ENCODE measurements around the gene SORL1.

Gene SORL1

GRCh38 chr11:121681550-121682268 lies 229.6 kb downstream of the SORL1 start:
- H3K4me2 ChIP-seq (ENCODE audit: low read depth, low read length, poor library complexity, severe bottlenecking) = no peak overlapping the region
- TF ChIP-seq EZH2phosphoT487 (IDR thresholded peaks at IDR 0.05; ENCODE audit: borderline replicate concordance) (no peak), CTCF (conservative IDR thresholded peaks at IDR 0.05; ENCODE audit: low read length) (no peak)
- H3K9me2 ChIP-seq (replicated peaks; ENCODE audit: low read depth, low read length) = no peaks in the 10 kb centered on the region
- H3F3A ChIP-seq (ENCODE audit: low read depth) = no peaks in the 10 kb centered on the region
- H3K4me3 ChIP-seq (ENCODE audit: low read length, poor library complexity, severe bottlenecking) = no peak overlapping the region
- no peaks in the 10 kb centered on the region for H3K4me1 ChIP-seq (ENCODE audit: insufficient read depth, low read length, poor library complexity, severe bottlenecking)
- no peak overlapping the region for H2AFZ ChIP-seq (ENCODE audit: low read length)
- no peaks in the 10 kb centered on the region for H3K36me3 ChIP-seq (ENCODE audit: insufficient read depth, low read length)
- no peaks in the 10 kb centered on the region for H3K9me3 ChIP-seq (ENCODE audit: insufficient read depth, low read depth, low read length)
- H3K9ac ChIP-seq (ENCODE audit: low read depth, low read length, poor library complexity, severe bottlenecking) = no peak overlapping the region
- no peaks in the 10 kb centered on the region for H3K27me3 ChIP-seq (ENCODE audit: insufficient read depth, low read length, poor library complexity, severe bottlenecking)
- no peaks in the 10 kb centered on the region for H4K20me1 ChIP-seq (ENCODE audit: insufficient read depth, low read length, poor library complexity, severe bottlenecking)
- no peaks in the 10 kb centered on the region for H3K79me2 ChIP-seq (ENCODE audit: insufficient read depth, low read length)

Measured in Loucy (cell line).